Measurements from ENCODE around the gene PIK3CA. TPM values are rescaled to one million over a fixed set of nuclear protein-coding genes. Genes with fewer than 3 reads are reported as not detected.
"Not testable (repeated sequence)": the region's sequence is repeated elsewhere in the genome, so short reads cannot be mapped to it uniquely, and the experiment has no call there.

The PIK3CA gene
- total RNA-seq, 2 experiments from 2014 or later: 18.5 to 19.7 TPM

GRCh38 chr3:179186426-179186825 is 38.3 kb downstream of the PIK3CA start:
- Mint-ChIP-seq H3K4me1 (peaks cover 22% of the 10 kb centered on the region), H3K4me3 (no peak overlapping the region), H3K27me3 (no peaks in the 10 kb centered on the region), H3K36me3 (peaks cover 5% of the 10 kb centered on the region), H3K9me3 (ENCODE audit: low read depth) (no peaks in the 10 kb centered on the region), H3K27ac (no peak overlapping the region)
- ATAC-seq (no peak), DNase-seq (no peak)
- CTCF ChIA-PET: no interaction called here

- no peak for DNase-seq
- Mint-ChIP-seq H3K4me1 (peaks cover 4% of the 10 kb centered on the region), H3K36me3 (peaks cover 5% of the 10 kb centered on the region), H3K27ac (no peak overlapping the region), H3K4me3 (no peak overlapping the region), H3K27me3 (no peaks in the 10 kb centered on the region), H3K9me3 (ENCODE audit: low read depth) (no peaks in the 10 kb centered on the region)
- ATAC-seq: no peak
- CTCF ChIA-PET: interaction anchor here (0.5 kb wide), 1 partner anchor 578 kb away, joined by 3 read pairs; no protein-coding TSS in a partner anchor
Observed at GRCh38 chr3:179189759-179190158, 41.6 kb downstream of the PIK3CA start.

- H3K27ac Mint-ChIP-seq: no peak overlapping the region
- ATAC-seq (no peak), DNase-seq (no peak)
- peaks cover 5% of the 10 kb centered on the region for H3K36me3 Mint-ChIP-seq
- CTCF ChIA-PET: interaction anchor here (0.5 to 1.3 kb wide), 2 partner anchors 19 to 577 kb away, joined by 3 read pairs; no protein-coding TSS in a partner anchor
- H3K4me1 Mint-ChIP-seq: peaks cover 6% of the 10 kb centered on the region
- no peak overlapping the region for H3K4me3 Mint-ChIP-seq
- no peaks in the 10 kb centered on the region for H3K27me3 Mint-ChIP-seq
- H3K9me3 Mint-ChIP-seq (ENCODE audit: low read depth): no peaks in the 10 kb centered on the region
Observed at GRCh38 chr3:179190581-179190980, 42.4 kb downstream of the PIK3CA start.

GRCh38 chr3:179192542-179192941 is 44.4 kb downstream of the PIK3CA start:
- Mint-ChIP-seq H3K27me3 (no peaks in the 10 kb centered on the region), H3K9me3 (ENCODE audit: low read depth) (no peaks in the 10 kb centered on the region), H3K36me3 (peaks cover 3% of the 10 kb centered on the region), H3K4me1 (peaks cover 19% of the 10 kb centered on the region), H3K4me3 (no peak overlapping the region), H3K27ac (no peak overlapping the region)
- CTCF ChIA-PET: no interaction called here
- DNase-seq (no peak), ATAC-seq (no peak)

- Mint-ChIP-seq H3K4me3 (no peak overlapping the region), H3K27me3 (no peaks in the 10 kb centered on the region), H3K36me3 (peaks cover 5% of the 10 kb centered on the region), H3K9me3 (ENCODE audit: low read depth) (no peaks in the 10 kb centered on the region), H3K27ac (no peak overlapping the region), H3K4me1 (peaks cover 19% of the 10 kb centered on the region)
- no peak for ATAC-seq
- CTCF ChIA-PET: interaction anchor here (0.9 to 1.0 kb wide), 2 partner anchors 10 to 28 kb away, joined by 3 to 4 read pairs; no protein-coding TSS in a partner anchor
- DNase-seq: no peak
Observed at GRCh38 chr3:179194931-179195330, 46.8 kb downstream of the PIK3CA start.

- ATAC-seq (peak; percentile 53), DNase-seq (no peak)
- Mint-ChIP-seq H3K27ac (peak overlapping the region; percentile 24), H3K4me3 (no peak overlapping the region), H3K9me3 (ENCODE audit: low read depth) (no peaks in the 10 kb centered on the region), H3K36me3 (peaks cover 10% of the 10 kb centered on the region), H3K27me3 (no peaks in the 10 kb centered on the region), H3K4me1 (peaks cover 19% of the 10 kb centered on the region)
- CTCF ChIA-PET: interaction anchor here (0.9 kb wide), 1 partner anchor 11 kb away, joined by 4 read pairs; no protein-coding TSS in a partner anchor
Observed at GRCh38 chr3:179196098-179196497, 47.9 kb downstream of the PIK3CA start.

- H3K9me3 Mint-ChIP-seq (ENCODE audit: low read depth): no peaks in the 10 kb centered on the region
- no peak overlapping the region for H3K4me3 Mint-ChIP-seq
- CTCF ChIA-PET: no interaction called here
- no peak overlapping the region for H3K27ac Mint-ChIP-seq
- DNase-seq (no peak), ATAC-seq (no peak)
- H3K27me3 Mint-ChIP-seq: no peaks in the 10 kb centered on the region
- peaks cover 12% of the 10 kb centered on the region for H3K36me3 Mint-ChIP-seq
- peaks cover 19% of the 10 kb centered on the region for H3K4me1 Mint-ChIP-seq
Observed at GRCh38 chr3:179196700-179197099, 48.5 kb downstream of the PIK3CA start.

GRCh38 chr3:179200790-179201189 is 52.6 kb downstream of the PIK3CA start:
- no peak overlapping the region for H3K27ac Mint-ChIP-seq
- peaks cover 23% of the 10 kb centered on the region for H3K36me3 Mint-ChIP-seq
- no peaks in the 10 kb centered on the region for H3K9me3 Mint-ChIP-seq (ENCODE audit: low read depth)
- CTCF ChIA-PET: no interaction called here
- peaks cover 11% of the 10 kb centered on the region for H3K4me1 Mint-ChIP-seq
- ATAC-seq (no peak), DNase-seq (no peak)
- H3K4me3 Mint-ChIP-seq: no peak overlapping the region
- no peaks in the 10 kb centered on the region for H3K27me3 Mint-ChIP-seq

GRCh38 chr3:179215550-179215949 is 67.4 kb downstream of the PIK3CA start:
- CTCF ChIA-PET; H3K4me1 Mint-ChIP-seq; H3K36me3 Mint-ChIP-seq; ATAC-seq; H3K4me3 Mint-ChIP-seq; DNase-seq; H3K9me3 Mint-ChIP-seq (ENCODE audit: low read depth); H3K27me3 Mint-ChIP-seq; H3K27ac Mint-ChIP-seq: not testable (repeated sequence)

GRCh38 chr3:179218213-179218612 is 70.1 kb downstream of the PIK3CA start:
- DNase-seq; H3K27me3 Mint-ChIP-seq; ATAC-seq; H3K36me3 Mint-ChIP-seq; H3K27ac Mint-ChIP-seq; H3K4me1 Mint-ChIP-seq; H3K4me3 Mint-ChIP-seq; CTCF ChIA-PET; H3K9me3 Mint-ChIP-seq (ENCODE audit: low read depth): not testable (repeated sequence)

- CTCF ChIA-PET: no interaction called here
- H3K27me3 Mint-ChIP-seq: no peaks in the 10 kb centered on the region
- H3K4me1 Mint-ChIP-seq: no peaks in the 10 kb centered on the region
- H3K27ac Mint-ChIP-seq: no peak overlapping the region
- no peaks in the 10 kb centered on the region for H3K9me3 Mint-ChIP-seq (ENCODE audit: low read depth)
- no peak for DNase-seq
- no peak overlapping the region for H3K4me3 Mint-ChIP-seq
- H3K36me3 Mint-ChIP-seq: peaks cover 15% of the 10 kb centered on the region
- ATAC-seq: no peak
Observed at GRCh38 chr3:179223548-179223947, 75.4 kb downstream of the PIK3CA start.

- Mint-ChIP-seq H3K27me3 (no peaks in the 10 kb centered on the region), H3K36me3 (peaks cover 14% of the 10 kb centered on the region), H3K9me3 (ENCODE audit: low read depth) (no peaks in the 10 kb centered on the region), H3K27ac (no peak overlapping the region), H3K4me1 (no peaks in the 10 kb centered on the region), H3K4me3 (no peak overlapping the region)
- CTCF ChIA-PET: no interaction called here
- no peak for DNase-seq
- ATAC-seq: no peak
Observed at GRCh38 chr3:179224584-179224983, 76.4 kb downstream of the PIK3CA start.

GRCh38 chr3:179227349-179227748 is 79.2 kb downstream of the PIK3CA start:
- Mint-ChIP-seq H3K9me3 (ENCODE audit: low read depth) (no peaks in the 10 kb centered on the region), H3K27me3 (no peaks in the 10 kb centered on the region), H3K4me3 (no peak overlapping the region), H3K36me3 (peaks cover 32% of the 10 kb centered on the region), H3K27ac (peak overlapping the region; percentile 21), H3K4me1 (no peaks in the 10 kb centered on the region)
- DNase-seq (no peak), ATAC-seq (no peak)
- CTCF ChIA-PET: no interaction called here

GRCh38 chr3:179229177-179229576 is 81.0 kb downstream of the PIK3CA start:
- ATAC-seq (no peak), DNase-seq (no peak)
- peaks cover 38% of the 10 kb centered on the region for H3K36me3 Mint-ChIP-seq
- no peak overlapping the region for H3K4me3 Mint-ChIP-seq
- no peaks in the 10 kb centered on the region for H3K4me1 Mint-ChIP-seq
- CTCF ChIA-PET: no interaction called here
- no peak overlapping the region for H3K27ac Mint-ChIP-seq
- no peaks in the 10 kb centered on the region for H3K9me3 Mint-ChIP-seq (ENCODE audit: low read depth)
- H3K27me3 Mint-ChIP-seq: no peaks in the 10 kb centered on the region

- Mint-ChIP-seq H3K27ac (no peak overlapping the region), H3K27me3 (no peaks in the 10 kb centered on the region), H3K4me1 (peaks cover 5% of the 10 kb centered on the region), H3K36me3 (peaks cover 31% of the 10 kb centered on the region), H3K9me3 (ENCODE audit: low read depth) (no peaks in the 10 kb centered on the region), H3K4me3 (no peak overlapping the region)
- DNase-seq: no peak
- CTCF ChIA-PET: no interaction called here
- no peak for ATAC-seq
Observed at GRCh38 chr3:179233043-179233442, 84.9 kb downstream of the PIK3CA start.

Measured in activated CD8-positive, alpha-beta memory T cell treated with anti-CD3 and anti-CD28 coated beads, Interleukin-2, amount 10 ng/mL, durations not matched to agents 7 days and 5 days (primary cell).